H1 (cell line): ENCODE results near the gene PRRX2. TPM values are rescaled to one million over a fixed set of nuclear protein-coding genes. Genes with fewer than 3 reads are reported as not detected.
A peak's percentile ranks its signal among the peaks of the same experiment; 100 is the strongest.

Source experiments
- CHD7 ChIP-seq: fragments of 300-600 bp; sonication (generic); IDR thresholded peaks from 2 replicates; pipeline ENCODE4 v1.7.1; 2012; ENCODE audit warnings: low read length, moderate library complexity, mild to moderate bottlenecking, inconsistent platforms; ENCODE audit not compliant: insufficient replicate concordance
- HDAC2 ChIP-seq, 2 experiments: fragments of 300-600 bp in 1 of 2; sonication (generic) in 1 of 2; IDR thresholded peaks; 2 replicates each; pipeline ENCODE4 v1.6.1; 2011 to 2012; ENCODE audit warnings: low read depth in 2 of 2, low read length in 2 of 2, mild to moderate bottlenecking in 2 of 2, moderate library complexity in 2 of 2, borderline replicate concordance in 1 of 2, inconsistent platforms in 1 of 2
- KDM1A ChIP-seq: fragments of 200-600, 300-600 bp; sonication (generic); IDR thresholded peaks from 2 replicates; pipeline ENCODE4 v1.7.1; 2016; ENCODE audit warnings: mild to moderate bottlenecking, low read length, borderline replicate concordance
- SIX5 ChIP-seq: IDR thresholded peaks from 2 replicates; pipeline ENCODE4 v1.6.1; 2011; ENCODE audit warnings: mild to moderate bottlenecking, low read depth, low read length
- SUZ12 ChIP-seq: fragments of 200-600 bp; sonication (generic); IDR thresholded peaks from 2 replicates; pipeline ENCODE4 v1.6.1; 2012; ENCODE audit warnings: mild to moderate bottlenecking, inconsistent platforms, low read length, moderate library complexity, mixed read lengths
- TAF1 ChIP-seq: IDR thresholded peaks from 2 replicates; pipeline ENCODE4 v1.6.1; 2011; ENCODE audit warnings: mild to moderate bottlenecking, low read depth, low read length
- TAF7 ChIP-seq: optimal IDR thresholded peaks from 2 replicates; pipeline ENCODE3; 2011; ENCODE audit warnings: low read depth, mild to moderate bottlenecking, inconsistent platforms, low read length, moderate library complexity, borderline replicate concordance
- USF2 ChIP-seq: IDR thresholded peaks from 2 replicates; pipeline ENCODE4 v1.6.1; 2011; ENCODE audit warnings: low read length, improper control_type of control experiment
- polyA plus RNA-seq, 7 experiments: library from polyadenylated mRNA; depleted of rRNA in 3 of 7; stranded (reverse) in 5 of 7; unstranded in 2 of 7; fragments of >200 nt in 5 of 7; fragments of 200-250 nt in 2 of 7; gene quantifications; 1 replicate in 5 of 7; 2 replicates in 1 of 7; 4 replicates in 1 of 7; pipeline versions ENCODE4 v1.2.1 to v1.2.3, GENCODE V29; 2011 to 2013; ENCODE audit warnings: missing spikeins in 2 of 7, mixed read lengths in 2 of 7
- total RNA-seq: library from RNA; stranded (reverse); fragmentation: NEBNext Ultra II Directional; extraction: Animal tissue kit (Norgen Biotek cat#: 25700); gene quantifications from 2 replicates; pipeline ENCODE4 v1.2.1, GENCODE V29; 2021

PRRX2 gene
- total and polyA plus RNA-seq, 2 of the 8 experiments (the other 6 are each of a cell fraction or from before 2014, with no cell fraction given), result 5.8 to 9.2 TPM

- TF ChIP-seq CHD7, result no peak
- peak; percentile 50 to 84; a peak in 1 of 4 replicates for TF ChIP-seq HDAC2 (IDR thresholded peaks at IDR 0.05; ENCODE audit: borderline replicate concordance in 1 of 2, low read depth in 2 of 2, low read length in 2 of 2)
- 0 out of 2 replicates have a peak, but pooled peaks have one; percentile 3 for TF ChIP-seq USF2
- peak; percentile 91; the same call in 1 of the 2 replicates for TF ChIP-seq KDM1A
- no peak for TF ChIP-seq SIX5
- peak; percentile 65 for TF ChIP-seq TAF7
- TF ChIP-seq TAF1, result peak; percentile 39; the same call in 1 of the 2 replicates
- TF ChIP-seq SUZ12, result no peak
Observed at GRCh38 chr9:129726322-129727160, 61.1 kb downstream of the PRRX2 start (continued).
